ENCODE results near the gene CAMK1G. TPM values are rescaled to one million over a fixed set of nuclear protein-coding genes. Genes with fewer than 3 reads are reported as not detected.
A peak's percentile ranks its signal among the peaks of the same experiment; 100 is the strongest.

CAMK1G gene
- total RNA-seq, 1 experiment from 2014 or later, result not detected

DNA sequence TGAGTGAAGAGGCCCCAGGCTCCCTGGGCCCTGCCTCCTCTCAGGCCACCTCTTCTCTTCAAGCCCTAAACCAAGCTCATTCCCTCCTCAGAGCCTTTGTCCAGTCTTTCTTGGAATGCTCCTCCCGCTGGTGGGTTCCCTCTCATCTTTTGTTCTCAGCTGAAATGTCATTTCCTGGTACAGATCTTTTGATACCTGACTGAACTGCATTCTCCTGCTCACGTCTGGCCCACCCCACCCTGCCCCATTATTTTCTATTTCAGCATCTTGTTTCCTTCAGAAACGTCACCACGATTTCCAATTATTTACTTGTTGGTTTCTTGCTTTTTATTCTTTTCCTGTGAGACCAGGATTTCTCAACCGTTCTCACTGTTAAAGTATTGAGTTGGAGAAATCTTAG is 52.3 kb downstream of the CAMK1G start:
- no peak for DNase-seq (ENCODE audit: low spot score)

DNA sequence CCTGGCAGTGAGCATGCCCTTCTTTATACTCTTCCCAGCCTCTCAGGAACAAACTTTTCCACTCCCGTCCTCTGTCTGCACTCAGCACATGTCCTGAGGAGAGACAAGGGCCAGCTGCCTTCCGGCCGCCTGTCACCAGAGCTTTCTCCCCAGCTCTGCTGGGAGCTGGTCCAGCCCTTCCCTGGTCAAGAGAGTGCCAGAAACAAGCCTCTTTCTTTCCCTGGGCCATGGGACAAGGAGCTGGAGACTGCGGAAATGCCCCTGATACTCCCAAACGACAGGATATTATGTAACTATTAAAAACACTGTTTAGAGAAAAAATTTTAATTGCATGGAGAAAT is 58.3 kb downstream of the CAMK1G start:
- DNase-seq (ENCODE audit: low spot score), result no peak

DNA sequence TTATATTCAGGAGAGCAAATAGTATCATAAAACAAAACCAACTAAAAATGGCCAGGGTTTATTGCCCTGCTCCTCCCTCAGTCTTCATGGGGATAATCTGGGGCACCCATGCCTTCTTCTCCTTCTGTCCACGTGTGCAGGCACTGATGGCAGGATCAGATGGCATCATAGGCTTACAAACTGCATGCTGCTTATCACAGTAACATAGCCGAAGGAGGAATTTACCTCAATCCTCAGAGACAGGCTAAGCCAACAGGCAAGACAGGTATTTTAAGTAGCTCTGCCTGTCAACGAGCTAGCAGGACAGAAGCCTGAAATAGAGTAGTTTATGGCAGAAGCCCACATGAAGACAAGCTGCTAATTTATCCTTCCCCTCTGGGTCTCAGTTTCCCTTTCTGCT is 59.3 kb downstream of the CAMK1G start:
- DNase-seq (ENCODE audit: low spot score), result no peak

DNA sequence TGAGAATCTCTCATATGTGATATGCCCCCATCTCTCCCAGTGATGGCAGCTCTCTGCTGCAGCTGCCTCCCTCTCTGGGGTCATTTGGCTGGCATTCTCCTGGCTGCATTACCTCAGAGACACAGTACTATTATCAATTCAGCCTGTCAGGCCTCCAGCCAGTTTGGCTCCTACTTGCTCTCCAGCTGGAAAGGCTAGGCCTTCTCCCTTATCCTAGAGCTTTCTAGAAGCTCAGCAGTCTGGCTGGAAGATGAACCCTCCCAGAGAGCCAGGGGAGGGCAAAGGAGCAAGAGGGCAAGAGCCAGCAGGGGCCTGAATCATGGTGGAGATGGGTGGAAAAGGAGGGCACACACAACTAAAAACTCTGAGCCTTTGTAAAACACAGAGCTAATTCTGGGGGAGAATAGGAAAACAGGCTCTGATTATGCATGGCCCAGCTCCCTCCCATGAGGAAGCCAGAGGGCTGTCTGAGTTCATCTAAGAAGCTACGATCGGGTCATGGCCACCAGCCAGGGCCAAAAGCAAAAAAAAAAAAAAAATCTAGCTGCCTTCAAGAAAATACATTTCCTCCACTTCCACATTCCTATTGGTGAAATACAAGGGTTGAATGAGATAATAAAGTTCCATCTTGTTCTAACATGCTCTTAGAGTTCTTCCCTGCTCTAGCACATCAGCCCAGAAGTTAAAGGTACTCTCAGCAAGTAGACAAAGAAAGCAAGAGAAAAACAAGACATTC is 59.9 kb downstream of the CAMK1G start:
- no peak for DNase-seq (ENCODE audit: low spot score)

DNA sequence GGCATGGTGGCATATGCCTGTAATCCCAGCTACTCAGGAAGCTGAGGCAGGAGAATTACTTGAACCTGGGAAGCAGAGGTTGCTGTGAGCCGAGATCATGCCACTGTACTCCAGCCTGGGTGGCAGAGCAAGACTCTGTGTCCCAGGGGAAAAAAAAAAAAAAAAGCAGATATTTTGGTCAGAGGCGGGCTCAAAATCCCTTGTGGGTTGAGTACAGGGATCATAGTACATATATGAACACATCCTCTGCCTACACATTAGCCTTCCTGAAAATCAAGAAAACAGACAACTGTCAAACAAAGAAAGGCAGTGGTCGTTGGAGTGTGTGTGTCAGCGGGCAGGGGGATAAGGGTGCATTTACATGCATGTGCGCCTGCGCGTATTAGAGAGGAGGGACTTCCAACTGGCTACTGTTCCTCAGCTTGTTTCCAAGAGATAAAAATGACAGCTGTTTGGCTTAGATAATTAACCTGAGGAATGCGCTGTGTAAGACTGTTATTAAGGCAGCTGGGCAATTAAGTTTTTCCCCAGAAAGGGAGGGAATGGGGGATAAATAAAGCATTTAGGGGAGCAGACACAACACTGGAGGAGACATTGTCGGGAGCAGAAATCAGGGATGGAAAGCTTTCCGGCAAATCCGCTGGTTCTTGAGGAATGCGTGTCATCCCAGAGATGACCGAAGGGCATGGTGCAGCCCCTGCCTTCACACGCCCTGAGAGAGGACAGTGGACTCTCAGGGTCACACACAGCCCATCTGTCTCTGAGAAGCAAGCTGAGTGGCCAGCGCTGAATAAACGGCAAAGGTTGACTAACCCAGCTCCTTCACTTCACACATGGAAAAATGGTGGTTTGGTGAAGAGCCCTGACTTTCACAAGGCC is 62.3 kb downstream of the CAMK1G start:
- no peak for DNase-seq (ENCODE audit: low spot score)

DNA sequence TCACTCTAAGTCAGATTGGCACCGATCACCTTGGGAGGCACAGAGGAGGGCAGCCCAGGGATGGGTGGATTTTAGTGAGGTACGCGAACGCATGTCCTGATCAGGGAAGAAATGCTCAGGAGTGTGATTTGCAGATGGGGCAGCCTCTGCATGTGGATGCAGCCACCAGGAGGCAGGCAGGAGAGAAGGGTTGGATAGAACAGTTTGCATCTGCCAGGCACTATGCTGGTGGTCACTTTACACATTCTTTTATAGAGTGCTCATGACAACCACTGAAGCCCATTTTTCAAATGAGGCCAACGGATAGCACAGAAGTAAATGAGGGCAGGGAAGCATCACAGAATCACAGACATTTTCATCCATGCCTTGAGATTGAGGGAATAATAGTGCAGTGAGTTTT is 63.0 kb downstream of the CAMK1G start:
- DNase-seq (ENCODE audit: low spot score), result no peak

DNA sequence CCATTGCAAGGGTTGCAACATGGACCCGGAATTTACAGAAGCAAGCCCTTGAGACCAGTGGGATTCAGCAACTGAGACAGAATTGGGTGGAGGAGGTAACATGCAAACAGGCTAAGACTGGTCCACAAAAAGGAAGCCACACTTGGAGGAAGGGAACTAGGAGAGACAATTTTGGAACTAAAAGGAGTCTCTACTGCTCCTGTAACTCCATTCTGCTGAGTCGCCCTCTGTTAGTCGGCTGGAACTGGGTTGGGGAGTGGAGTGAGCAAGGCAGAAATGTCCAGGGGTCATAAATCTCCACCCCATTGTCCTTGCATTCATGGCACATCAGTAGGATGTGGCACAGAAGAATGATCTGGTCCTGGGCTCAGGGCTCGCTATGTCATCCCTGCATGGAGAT is 63.6 kb downstream of the CAMK1G start:
- no peak for DNase-seq (ENCODE audit: low spot score)

DNA sequence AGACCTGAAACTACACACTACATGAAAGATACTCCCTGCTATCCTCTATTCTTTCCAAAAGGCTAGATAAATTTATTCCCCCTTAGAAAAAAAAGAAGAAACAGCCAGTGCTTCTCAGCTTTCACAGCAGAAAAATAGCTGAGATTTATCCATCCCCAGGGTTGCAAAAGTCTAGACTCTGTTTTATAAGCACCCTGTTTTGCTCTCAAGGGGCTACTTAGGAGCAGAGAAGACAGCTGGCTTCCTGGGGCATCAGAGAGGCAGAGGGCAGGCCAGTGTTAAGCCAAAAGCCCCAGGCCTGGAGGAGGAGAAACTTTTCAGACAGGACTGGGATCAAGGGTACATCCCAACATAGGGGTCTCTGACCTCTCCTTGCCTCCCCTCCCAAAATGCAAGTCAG is 64.8 kb downstream of the CAMK1G start:
- DNase-seq (ENCODE audit: low spot score), result no peak

DNA sequence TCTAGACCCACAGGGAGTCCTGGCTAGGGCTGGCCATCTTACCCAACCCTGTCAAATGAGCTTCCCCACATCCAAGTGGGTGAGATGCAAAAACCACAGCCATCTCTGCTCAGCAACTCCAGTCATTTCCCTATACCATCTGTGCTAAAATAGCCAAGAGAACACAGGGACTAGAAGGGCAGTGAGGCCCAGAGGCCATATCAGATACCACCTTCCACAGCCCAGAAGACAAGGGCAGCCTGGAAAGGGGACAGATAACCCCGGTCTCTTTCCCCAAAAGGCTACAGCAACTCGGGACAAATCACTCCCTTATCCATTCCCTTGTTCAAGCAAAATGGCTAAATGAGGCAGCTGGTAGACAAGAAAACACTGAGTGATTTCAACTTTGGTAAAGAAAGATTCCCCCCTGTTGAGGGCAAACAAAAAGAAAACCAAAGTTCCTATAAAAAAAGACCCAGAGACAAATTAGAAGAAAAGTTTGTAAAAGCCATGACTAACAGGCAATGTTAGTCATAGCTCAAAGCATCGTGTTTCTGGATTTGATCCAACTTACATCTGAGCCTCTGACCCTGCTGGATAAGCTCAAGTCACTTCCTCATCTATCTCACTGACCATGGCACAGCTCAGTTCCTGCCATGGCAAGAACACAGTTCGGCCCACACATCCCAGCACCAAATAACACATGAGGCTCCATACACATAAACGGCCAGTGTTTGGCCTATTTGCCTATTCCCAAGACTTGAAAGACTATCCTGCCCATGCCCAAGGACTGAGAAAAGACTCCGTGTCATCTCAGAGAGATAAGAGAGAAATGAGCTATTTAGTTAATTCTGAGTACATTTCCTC is 65.6 kb downstream of the CAMK1G start:
- peak; percentile 83 for DNase-seq (ENCODE audit: low spot score)

DNA sequence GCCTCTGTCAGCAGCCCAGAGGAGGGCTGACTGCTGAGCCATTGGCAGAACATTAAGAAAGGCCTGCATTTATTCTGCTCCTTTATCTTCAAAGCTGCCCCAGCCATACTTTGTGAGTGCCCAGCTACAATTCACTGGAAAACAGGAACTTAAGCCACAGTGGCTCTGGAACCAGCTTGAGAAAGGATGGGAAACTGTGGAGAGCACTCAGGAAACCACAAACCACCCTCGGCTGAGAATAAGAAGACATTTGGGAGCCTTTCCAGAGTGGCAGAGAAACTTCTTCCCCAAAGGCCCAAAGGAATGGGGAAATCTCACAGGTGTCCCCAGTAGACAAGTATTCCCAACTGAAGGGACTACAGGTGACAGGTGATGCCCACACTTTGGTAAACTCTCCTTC is 66.9 kb downstream of the CAMK1G start:
- peak; percentile 23 for DNase-seq (ENCODE audit: low spot score)

DNA sequence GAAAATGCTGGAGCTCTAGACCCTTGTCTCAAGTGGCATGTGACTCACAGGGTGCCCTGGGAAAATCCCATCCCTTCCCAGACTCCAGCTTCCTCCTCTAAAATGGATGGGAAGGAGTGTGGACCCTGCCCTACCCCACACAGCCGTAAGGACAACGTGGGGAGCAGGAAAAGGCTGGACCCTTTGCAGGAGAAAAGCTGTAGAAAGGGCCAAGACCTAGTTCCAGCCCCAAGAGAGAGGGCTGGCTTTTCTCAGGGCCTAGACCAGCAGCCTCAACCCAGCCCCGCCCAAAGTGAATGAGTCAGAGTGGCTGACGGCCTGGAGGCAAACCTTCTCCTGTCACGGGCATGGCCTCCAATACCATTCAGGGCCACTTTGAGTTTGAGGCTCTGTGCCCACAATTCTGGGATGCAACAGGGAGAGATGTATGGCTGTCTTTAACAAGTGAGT is 67.6 kb downstream of the CAMK1G start:
- peak; percentile 82 for DNase-seq (ENCODE audit: low spot score)

DNA sequence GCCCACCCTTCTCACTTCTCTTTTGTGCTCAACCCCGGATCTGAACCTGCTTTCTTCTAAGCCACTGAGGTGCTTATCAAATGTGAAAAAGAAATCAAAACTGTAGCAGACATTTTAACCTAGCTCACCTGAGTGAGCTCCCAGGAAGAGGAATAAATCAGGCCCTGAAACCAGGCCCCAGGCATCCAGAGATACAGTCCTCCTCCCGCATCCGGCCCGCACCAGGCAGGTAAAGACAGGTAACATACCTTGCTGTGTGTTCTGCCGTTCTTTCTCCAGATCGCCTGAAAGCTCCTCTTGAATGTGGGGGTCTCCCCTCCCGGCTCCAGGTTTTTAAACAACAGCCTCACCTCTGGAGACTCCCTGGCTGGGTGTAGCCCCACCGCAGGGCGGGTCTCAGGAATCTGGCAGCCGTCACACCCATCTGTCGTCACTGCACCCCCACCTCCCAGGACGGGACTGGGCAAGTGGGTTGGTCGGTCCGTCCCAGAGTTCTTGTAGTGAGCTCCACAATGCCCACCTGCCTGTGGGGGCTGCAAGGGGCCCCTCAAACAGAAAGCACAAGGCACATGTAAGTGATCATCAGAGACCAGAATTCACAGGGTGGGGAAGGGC is 68.7 kb downstream of the CAMK1G start, which contains the start of gene LAMB3:
LAMB3 (minus strand) TSS at position 305 of the 615 bp plus-strand sequence. CDS start 1,481 bp downstream, outside the sequence.
- DNase-seq (ENCODE audit: low spot score), result no peak

DNA sequence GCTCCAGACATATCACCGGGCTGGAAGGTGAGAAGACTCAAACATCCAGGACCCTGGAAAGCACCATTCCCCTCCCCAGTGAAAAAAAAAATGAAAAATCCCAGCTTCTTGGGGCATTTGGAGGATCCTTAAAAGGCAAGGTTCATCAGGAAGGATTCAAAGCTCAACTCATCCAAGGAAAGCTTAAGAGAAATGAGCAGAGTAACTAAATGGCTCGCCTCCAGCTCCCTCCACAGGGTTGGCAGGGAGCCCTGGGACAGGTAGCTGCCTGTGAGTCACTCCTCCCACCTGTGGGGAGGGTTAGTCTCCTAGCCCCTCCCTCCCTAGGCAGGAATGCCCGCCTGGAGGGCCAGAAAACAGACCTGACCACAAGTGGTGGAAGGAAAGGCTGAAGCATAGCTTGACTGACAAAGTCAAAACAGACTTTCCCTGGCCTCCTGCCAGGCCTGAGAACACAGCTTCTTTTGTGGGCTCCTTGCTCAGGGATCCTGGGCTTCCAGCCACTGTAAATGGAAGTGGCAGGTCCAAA is 69.4 kb downstream of the CAMK1G start:
- DNase-seq (ENCODE audit: low spot score), result peak; percentile 86

DNA sequence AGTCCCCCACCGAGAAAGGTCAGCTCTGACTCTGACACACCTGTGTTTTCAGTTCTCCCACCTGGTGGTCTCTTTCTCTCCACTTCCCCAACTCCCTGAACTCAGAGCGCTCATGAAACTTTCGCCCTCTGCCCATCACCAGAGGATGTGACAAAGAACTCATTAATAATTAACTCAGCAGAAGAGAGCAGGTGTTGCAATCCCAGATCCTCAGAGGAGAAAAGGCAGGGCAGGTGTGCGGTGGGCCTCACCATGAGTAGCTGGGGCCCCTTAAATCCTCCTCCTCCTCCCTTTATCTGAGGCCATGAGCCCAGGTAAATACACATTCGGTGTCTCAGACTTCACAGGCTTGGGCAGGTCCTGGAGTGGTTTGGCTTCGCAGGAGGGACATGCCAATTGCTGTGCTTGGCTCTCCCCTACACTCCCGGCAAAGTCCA is 70.4 kb downstream of the CAMK1G start:
- DNase-seq (ENCODE audit: low spot score), result no peak

DNA sequence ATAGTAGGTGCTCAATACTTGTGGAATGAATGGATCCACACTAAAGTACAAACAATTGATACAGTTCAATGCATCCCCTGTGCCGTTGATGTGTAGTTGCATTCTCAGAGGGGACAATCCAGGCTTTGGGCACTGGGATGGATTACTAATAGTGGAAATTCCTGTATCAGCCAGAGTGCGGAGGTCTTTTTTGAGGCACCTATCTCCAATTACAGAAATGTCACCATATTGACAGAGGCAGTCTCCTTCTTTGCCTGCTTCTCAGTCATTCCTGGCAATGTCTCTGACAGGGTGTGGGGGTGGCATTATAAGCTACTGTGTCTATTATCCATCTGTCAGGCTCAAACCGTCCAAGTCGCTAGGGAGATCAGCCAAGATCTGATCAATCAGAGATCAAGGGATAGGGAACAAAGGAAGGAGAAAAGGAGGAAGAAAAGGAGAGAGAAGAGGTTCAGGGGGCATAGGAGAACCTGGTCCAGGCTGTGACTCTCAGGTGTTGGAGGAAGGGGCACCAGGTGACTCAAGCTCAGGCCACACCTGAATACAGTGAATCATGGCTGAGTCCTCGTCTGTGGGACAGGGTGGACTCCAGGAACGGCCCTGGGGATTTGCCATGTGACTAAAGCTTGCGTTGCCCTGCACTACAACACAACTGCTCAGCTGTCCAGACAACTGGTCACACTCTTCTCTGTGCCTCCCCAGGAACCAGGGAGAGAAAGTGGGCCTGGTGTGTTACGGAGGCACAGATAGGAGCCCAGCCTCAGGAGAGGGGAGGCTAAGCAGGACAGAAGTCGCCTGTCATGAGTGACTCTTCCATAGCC is 72.1 kb downstream of the CAMK1G start:
- DNase-seq (ENCODE audit: low spot score), result no peak

DNA sequence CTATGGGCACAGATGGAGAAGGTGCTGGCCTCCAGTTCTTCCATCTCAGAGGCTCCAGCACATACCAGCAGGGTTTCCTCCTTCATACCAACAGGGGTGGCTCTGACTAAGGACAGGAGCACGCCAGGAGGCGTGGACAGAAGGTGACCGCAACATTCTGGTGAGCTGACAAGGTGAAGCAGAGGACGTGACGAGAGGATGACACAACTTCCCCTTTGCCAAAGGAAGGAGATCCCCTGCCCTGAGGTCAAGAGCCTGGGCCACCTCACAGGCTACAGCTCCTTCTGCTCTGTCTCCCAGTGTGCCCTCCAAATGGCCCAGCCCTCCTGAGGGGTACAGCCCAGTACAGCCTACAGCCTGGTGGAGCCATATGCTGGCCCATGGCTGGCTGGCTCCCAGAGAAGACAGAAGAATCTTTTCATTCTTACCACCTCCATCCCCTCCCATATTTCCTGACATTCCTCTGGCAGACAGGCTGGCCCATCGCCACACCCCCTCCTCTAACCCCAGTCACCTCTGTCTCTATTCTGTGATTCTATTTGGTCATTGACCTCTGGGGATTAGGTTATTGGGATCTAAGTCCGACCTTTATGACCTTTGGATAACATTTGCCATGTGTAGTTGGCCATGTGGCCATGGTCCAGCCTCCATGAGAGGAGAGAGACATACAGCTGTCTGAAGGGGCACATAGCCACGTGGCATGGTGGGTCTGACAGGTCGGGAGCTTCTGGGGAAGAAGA is 73.8 kb downstream of the CAMK1G start:
- no peak for DNase-seq (ENCODE audit: low spot score)

DNA sequence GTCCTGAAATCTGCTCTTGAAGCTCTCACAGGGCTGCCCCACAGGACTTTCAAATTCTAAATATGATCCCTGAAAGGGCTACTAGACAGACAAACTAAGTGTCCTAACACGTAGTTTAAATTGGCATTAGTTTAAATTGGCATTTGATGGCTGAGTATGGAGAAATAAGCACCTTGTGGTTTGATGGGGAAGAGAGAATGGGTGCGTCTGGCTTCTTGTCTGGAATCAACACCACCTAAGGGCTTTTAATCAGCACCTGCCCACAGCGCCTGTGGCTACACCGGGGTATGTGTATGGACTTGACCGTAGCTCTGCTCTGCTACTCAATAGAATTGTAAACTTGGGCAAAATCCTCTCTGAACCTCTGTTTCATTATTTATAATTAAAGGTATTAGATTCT is 74.4 kb downstream of the CAMK1G start:
- DNase-seq (ENCODE audit: low spot score), result no peak

DNA sequence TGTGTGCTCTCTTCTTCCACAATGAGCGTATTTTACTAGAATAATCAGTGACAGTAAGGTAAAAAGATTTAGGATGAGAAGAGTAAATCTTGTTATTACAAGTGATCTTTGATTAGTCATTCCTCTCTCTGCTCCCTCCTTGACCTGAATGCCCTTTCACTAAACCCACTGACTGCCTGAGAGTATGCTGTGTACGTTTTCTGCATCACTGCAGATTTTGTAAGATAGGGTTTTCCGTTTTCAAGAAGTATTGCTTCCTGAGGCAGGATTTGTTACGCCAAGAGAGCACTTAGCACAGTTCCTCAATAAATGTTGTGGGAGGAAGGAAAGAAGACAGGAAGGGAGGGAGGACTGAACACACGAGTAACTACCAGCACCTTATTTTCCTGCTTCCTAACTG is 76.4 kb downstream of the CAMK1G start:
- no peak for DNase-seq (ENCODE audit: low spot score)

DNA sequence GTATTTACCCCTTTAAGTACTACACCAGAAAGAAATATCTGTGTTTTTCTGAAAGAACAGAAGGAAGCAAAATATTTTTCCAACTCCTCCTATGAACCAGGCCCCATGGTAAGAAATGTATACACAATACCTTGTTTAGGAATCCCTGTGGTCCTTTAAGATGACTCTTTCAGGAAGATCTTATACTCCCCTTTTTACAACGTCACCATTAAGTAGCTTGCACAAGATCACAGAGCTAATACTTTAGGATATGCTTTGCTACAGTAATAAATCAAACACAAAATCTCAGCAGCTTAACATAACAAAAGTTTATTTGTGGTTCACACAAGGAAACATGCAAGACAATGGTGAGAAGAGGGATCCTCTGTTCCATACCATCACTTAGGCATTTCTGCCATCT is 77.6 kb downstream of the CAMK1G start:
- DNase-seq (ENCODE audit: low spot score), result no peak

DNA sequence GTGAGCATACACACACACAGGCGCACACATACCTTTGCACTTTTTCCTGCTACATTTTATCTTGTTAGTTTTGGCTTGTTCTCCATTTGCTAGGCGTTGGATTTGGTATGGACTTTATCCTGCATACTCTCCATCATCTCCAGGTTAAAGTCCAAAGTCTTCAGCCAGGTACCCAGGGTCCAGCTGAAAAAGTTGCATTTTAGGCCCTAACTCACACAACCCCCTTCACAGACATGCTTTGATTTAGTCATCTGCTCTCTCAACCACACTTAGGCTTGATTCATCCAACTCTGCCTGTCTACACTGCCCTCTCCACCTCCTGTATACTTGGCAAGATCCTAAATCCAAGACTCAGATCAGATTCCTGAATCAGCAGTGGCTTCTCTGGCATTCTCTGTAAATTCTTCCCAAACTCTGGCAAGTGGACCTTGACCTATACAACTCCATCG is 79.4 kb downstream of the CAMK1G start:
- DNase-seq (ENCODE audit: low spot score), result no peak

Measured in H4 (cell line).